OCI-LY1 (cell line): ENCODE results near the gene GKN2.

Source experiments
- EZH2 ChIP-seq: fragments of 200-600 bp; sonication (generic), shearing (Covaris generic); IDR thresholded peaks from 2 replicates; pipeline ENCODE4 v1.8.0; 2017; ENCODE audit warnings: borderline replicate concordance, mixed run types, mild to moderate bottlenecking, antibody characterized with exemption, low read length, moderate library complexity, mixed read lengths
- TF ChIP-seq, protein P1 (sequence below): fragments of 200-600 bp; sonication (generic), shearing (Covaris generic); IDR thresholded peaks from 2 replicates; pipeline ENCODE4 v1.5.1; 2017; ENCODE audit warnings: mild to moderate bottlenecking, antibody characterized with exemption, low read length, moderate library complexity, mixed read lengths

DNA sequence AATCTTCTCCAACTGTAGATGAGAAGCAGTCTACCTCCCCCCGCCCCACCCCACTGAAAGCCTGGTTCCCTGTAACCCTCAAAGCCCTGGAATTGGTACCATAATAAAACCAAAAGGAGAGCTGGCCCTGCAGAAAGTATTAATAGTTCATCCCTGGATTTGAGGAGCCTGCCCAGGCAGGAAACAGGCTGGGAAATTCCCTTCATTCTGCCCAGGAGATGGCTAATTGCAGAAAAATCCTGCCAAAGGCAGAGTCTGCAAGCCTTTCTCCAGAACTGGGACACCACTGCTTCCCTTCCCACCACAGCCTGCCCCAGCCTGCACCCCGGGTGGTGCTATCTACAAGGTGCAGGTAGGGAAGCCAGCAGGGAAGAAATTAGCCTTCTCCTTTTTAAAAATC lies 16.3 kb downstream of the GKN2 start:
- TF ChIP-seq, protein P1, sequence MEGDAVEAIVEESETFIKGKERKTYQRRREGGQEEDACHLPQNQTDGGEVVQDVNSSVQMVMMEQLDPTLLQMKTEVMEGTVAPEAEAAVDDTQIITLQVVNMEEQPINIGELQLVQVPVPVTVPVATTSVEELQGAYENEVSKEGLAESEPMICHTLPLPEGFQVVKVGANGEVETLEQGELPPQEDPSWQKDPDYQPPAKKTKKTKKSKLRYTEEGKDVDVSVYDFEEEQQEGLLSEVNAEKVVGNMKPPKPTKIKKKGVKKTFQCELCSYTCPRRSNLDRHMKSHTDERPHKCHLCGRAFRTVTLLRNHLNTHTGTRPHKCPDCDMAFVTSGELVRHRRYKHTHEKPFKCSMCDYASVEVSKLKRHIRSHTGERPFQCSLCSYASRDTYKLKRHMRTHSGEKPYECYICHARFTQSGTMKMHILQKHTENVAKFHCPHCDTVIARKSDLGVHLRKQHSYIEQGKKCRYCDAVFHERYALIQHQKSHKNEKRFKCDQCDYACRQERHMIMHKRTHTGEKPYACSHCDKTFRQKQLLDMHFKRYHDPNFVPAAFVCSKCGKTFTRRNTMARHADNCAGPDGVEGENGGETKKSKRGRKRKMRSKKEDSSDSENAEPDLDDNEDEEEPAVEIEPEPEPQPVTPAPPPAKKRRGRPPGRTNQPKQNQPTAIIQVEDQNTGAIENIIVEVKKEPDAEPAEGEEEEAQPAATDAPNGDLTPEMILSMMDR = no peak
- no peak for TF ChIP-seq EZH2
